T-helper 22 cell (primary cell): ENCODE measurements around the gene SHC3.

Experiments used
- DNase-seq: peaks from one replicate; pipeline ENCODE4 v3.0.0-alpha.2; 2020; ENCODE audit warnings: low read depth

Gene SHC3

DNA sequence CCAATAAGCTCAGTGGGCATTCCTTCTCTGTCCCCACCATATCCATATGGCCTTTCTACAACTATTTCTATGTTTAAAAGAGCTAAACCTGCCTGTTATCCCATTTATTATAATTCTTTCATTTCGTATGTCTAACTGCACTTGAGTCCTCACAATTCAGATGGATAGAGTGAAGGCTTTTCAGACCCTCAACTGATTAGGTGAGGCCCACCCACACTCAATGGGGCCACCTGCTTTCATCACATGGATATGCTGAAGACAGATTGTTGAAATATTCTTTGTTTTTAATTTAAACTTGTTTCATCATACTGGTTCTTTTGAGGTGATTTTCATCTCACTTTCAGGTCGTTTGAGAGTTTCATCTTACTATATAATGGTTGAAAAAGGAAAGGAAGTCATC, 193.0 kb downstream of the SHC3 start:
- no peak for DNase-seq

DNA sequence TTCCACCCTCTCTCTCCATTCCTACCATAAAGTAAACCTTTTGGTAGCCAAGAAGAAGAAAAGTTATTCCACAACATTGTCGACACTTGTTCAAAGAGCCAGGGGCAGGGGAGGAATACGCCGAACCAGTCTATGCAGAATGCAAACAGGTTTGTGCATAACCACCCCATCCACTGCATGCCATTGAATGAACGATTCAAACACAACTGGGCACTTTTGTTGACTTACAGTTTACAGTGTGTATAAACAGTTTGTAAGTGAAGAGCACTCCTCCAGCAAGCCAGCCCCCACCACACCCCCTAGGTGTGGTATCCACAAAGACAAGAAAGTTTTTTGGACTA, 194.1 kb downstream of the SHC3 start:
- DNase-seq, result no peak

DNA sequence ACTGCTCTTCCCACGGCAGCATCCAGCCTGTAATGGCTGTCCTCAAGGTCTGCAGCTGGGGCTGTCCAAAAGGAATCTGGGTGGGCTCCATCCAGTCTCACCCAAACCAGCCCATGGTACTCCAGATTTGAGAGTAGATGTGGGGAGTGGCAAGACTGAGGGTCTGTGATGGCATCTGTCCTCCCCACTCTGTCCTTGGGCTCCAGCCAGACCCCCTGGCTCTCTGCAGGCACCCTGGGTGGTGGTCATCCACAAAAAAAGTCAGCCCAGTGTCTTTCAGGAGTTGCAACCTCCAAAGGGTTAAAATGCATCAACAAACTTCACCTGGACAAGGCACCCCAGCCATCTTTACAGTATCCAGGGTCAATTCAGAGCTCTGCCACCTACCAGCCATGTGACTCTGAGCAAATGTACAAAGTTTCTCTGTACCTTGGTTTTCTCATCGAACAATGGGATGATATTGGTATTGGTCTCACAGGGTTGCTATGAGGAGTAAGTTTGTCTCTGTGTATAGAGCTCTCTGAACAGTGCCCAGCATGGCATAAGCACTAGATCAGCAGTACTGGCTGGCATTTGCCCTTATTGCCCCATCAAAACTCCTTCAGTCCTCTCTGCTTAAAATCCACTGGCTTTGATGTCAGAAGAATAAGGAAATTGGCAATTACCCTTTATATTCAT, 194.6 kb downstream of the SHC3 start:
- DNase-seq, result no peak

DNA sequence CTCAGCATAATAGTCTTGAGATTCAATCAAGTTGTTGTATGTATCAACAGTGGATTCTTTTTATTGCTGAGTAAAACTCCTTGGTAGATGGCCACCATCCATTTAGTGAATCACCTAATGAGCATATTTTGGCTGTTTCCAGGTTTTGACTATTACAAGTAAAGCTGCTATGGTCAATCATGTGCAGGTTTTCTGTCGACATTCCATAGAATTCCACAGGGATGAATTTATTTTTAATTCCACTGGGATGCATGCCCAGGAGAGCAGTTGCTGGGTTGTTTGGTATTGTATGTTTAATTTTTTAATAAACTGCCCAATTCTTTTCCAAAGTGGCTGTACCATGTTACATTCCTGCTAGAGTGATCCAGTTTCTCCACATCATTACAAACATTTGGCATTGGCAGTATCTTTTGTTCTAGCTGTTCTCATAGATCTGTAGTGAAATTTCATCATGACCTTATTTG, 197.8 kb downstream of the SHC3 start:
- no peak for DNase-seq

DNA sequence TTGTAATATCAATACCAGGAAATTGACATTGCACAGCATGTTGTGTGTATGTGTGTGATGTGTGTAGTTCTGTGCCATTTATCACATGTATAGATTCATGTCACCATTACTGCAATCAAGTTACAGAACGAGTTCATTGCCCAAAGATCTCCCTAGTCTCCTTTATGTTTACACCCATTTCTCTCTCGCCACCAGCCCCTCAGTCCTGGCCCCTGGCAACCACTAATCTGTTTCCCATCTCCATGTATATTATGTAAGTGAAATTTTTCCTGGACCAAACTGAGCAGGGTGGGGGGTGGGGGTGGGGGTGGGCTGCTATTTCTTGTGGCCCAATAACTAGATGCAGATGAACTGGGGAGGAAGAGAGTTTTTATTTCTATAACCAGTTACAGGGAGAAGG, 198.8 kb downstream of the SHC3 start:
- DNase-seq, result no peak

DNA sequence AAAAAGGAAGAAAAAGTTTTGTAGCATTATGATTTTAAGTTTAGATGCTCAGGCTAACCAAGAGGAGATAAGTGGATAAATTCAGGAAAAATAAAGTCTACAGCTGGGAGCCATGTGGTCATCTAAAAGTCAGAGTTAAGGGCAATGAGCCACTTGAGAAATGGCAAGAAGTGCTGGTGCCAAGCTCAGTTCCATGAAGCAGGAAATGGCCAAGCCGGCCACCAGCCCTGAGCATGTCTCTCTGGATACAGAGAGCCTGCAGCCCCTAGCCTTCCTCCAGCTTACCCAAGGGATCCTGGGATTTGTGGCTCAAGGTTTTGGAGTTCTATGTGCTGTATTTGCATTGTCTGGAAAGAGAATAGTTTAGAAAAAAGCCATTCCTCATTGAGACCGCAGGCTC, 199.6 kb downstream of the SHC3 start:
- no peak for DNase-seq

DNA sequence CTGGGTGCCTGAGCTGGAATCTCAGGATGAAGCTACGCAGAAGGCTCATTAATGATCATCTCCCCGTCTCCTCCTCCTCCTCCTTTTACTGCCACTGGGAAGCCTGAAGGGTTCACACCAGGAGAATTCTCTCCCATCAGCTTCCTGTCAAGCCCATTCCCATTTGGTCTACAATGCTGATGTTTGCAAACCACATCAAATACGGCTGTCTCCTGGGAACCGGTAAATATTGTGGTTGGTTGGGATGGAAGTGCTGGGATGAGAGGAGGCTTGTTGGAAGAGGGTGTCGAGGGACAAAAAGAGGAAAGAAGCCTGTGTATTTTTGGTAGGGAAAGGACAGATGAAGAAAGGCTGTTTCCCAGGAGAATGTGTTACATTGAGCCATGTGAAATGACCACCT, 200.6 kb downstream of the SHC3 start:
- DNase-seq, result no peak

DNA sequence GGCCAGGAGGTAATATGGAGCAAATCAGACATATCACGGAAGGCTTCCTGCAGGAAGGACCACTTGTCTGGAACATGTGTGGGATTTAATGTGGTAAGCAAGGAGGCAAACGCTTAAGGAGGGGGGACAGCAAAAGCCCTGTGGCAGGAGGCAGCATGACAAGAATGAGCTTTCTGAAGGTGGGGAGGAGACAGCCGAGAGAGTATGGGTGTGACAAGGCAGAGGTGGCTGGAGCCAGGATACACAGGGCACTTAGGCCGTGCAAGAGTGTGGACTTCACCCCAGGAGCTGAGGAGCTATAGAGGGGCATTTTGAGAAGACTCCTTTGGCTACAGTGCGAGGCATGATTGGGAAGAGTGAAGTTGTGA, 201.7 kb downstream of the SHC3 start:
- DNase-seq, result no peak

DNA sequence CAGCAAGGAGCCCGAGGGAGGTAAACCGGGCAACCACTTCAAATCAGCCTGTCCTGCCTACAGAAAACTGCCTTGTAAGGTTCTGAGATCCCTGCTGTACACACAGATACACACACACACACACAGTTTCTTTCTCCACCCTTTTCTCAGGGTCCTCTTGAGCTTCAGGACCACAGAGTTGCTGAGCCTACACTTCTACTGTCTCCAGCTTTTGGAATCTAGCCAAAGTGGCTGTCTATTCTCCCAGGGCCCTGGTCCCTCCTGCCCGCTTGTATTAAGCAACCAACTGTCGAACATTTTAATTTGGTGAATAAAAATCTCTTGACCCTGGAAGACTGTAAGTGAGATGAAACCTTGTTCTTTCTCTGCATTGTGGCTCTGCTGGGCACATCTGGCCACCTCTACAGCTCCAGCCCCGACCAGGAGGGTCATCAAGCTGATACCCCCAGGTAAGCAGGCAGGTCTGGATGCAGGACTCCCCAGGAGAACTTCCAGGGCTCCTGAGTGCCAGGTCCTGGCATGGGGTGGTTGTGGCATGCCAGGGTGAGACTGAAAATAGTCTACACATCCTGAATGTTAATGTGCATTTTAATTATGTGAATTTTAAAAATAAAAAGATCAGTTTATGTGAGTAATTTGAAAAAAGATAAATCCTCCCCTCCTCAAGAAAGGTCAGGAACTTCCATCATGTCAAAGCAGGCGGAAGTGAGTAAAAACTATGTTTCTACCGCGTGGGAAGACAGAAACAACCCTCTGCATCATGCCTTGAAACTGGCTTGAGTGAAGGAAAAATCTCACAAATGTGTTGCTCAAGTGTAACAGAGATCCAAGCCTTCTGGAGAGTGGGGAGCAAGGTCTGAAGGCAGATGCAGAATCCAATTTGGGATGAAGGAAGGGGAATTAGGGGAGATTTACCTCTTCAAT, 202.4 kb downstream of the SHC3 start:
- DNase-seq, result no peak

DNA sequence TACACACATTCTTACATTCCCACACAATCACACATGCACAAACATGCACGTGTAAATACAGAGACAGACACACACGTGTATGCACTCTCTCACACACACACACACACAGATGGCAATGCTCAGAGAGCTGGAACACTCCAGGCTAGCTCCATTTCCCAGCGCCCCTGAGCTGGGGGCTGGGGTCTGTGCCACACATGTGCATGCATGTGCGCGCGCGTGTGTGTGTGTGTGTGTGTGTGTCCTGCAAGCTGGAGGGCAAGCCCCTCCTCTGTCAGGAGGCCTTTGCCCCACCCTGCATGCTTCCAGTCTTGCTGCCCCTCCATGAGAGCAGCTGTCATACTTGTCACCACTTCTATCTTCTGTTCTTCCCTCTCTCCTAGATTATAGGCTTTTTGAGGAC, 204.0 kb downstream of the SHC3 start:
- no peak for DNase-seq

DNA sequence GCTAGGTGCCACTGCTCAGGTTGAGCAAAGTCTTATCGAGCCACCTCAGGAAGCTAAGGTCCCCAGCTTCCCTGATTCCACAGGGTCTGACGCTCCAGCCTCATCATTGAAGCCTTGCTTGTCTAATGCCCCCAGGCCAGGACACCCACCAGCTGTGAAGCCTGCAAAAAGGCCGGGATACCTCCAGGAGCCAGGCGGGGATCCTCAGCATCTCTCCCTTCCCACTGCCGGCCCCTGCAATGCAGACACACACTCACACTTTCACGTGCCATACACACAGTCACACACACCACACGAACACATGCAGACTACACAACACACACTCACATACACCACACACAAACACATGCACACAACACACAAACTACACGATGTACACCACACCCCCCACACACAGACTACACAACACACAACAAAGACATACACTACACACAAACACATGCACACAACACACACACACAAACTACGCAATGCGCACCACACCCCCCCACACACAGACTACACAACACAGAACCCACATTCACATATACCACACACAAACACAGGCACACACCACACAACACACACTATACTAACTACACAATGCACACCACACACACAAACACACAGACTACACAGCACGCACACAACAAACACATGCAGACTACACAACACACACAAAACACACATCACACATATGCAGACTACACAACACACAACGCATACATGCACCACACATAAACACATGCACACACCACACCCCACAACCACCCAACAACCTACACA, 205.2 kb downstream of the SHC3 start:
- no peak for DNase-seq

DNA sequence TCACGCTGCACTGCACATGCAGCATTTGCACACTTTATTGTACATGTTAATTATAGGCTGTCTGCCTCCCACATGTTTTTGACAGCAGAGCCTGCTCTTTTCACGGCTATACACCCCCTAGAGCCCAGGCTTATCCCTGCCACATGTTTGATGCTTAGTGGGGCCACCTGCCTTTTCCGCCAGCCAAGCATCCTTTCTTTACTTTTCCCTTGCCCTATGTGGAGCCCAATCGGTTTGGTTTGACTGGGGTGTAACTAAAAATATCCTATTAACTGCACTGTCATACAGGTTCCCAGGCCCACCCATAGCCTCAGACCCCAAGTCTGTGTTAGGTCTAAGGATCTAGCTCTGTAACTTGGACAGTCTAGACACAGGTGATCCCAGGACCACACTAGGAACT, 206.2 kb downstream of the SHC3 start:
- DNase-seq, result no peak

DNA sequence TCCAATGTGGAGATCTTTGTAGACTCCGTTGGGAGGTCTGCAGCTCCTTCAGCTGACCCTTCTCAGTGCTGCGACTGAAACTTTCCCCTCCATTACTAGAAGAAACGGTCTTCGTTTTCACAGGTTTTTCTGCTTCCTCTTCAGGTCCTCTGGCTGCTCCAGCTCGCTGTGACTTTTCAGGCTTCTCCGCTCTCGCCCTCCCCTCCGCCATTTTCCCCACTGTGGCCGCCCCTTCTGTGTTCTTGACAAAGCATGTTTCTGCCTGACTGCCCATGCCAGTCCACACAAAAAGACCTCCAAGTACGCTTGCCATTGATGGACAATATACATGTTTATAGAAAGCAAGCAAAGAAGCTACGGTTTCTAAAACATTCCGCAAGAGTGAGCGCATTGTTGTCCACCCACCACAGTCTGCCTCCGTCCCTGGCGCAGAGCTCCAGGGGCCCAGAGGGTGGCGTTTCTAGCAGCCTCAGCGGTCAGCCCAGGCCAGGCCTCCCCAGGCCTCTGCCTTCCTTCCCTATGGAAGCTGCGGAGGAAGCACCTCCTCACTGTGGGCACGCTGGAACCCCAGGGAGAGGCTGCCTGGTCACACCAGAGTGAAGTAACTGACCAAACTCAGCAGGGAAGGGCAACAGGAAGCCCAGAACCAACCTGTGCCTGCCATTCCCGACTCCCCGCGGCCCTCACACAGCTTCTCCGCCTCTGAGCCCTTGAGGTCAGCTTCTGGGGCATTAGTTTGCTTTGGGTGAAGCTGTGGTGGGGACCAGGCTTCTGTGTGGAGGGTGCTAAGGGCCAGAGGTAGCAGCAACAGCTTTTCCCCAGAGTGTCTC, 207.3 kb downstream of the SHC3 start:
- DNase-seq, result no peak

DNA sequence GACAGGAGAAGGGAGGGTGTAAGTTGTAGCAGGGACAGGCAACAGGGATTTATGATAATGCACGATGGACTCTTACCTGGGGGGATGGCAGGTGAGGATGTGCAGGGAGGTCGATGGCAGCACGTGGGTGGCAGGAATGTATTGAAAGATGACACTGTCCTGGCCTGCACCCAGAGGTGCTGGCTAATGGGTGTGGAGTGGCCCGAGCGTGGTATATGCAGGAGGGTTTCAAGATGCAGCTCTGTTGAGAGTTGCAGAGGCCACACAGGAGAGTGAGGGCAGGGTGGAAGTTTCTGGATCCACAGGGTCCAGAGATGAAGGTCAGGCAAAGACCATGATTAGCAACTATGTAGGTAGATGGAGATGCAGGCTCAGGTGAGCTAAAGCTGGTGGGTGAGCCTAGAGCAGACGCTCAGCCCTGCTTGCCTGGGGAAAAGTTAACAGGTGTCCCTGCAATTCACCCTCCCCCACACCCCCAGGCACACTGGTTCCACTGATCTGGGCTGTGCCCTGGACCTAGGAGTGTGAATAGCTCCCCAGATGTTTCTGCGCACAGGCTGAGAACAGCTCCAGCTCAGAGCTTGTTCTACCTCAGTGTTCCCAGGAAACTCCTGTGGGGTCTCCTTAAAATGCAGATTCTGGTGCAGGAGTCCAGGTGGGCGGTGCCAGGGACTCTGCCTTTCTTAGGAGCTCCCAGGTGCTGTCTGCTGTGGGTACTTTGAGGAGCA, 208.8 kb downstream of the SHC3 start:
- no peak for DNase-seq

DNA sequence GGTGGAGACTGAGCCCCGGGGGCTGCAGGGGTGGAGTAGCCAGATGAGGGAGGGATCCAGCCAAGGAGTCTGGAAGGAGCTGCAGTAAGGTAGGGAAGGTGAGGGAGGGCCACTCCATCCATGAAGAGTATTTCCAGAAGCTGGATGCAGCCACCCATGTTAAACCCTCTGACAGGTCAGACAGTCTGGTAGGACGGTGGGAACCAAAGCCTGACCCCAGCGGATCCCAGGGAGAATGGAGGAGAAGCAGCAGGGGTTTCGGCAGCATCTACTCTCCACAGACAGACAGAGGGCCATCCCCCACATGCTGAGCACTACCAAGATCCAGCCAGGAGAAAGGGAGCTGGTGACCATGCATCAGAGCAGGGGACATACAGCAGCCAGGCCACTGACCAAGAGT, 209.8 kb downstream of the SHC3 start:
- DNase-seq, result no peak

DNA sequence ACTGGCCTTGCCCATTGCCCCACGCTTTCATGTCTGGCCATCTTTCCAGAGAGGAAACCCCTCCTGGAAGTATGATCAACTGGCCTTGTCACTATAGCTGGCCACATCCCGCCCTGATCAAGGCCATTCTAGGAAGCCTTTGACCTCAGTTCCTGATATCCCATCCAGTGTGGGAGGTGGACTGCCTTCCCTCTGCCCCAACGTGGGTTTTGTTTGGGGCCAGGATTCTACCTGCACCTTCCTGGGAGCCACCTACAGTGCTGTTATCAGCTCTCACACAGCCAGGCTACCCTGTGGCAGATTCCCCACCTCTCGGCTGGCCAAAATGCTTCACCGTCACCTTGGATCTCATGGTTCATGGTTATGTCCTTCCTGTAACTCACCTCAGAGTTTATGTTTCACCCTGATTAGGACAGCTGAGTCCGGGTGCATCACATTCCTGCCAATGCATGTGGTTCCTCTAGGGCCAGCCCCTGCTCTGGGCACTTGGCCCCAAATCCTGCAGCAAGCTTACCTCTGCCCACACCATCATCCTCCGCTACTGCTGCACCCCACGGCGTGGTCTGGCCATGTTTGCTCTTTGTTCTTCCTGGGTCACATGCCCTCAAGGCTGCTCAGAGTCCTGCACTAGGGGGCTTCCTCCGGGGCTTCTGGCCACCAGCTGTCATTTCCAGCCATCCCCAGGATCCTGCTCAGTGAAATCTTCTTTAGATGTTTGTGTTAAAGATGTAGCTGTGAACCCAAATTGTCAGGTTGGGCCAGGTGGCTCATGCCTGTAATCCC, 211.5 kb downstream of the SHC3 start:
- no peak for DNase-seq

DNA sequence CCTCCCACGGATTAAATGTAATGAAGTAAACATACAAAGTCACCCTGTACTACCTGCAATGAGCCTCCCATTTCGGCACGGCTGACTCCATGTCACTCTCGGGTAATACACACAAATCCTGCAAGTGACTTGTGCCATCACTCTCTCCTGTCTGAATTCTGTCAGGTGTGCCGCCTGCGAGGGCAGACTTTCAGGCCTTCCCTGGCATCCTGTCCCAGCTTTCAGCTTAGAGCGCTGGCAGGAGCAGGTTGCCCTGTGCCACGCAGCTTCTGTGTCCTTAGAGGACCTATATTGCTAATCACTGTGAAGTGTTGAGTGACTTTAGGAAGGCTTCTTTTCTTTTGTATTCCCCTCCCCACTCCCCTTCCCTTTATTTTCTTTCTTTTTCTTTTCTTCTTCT, 213.1 kb downstream of the SHC3 start:
- DNase-seq, result no peak

DNA sequence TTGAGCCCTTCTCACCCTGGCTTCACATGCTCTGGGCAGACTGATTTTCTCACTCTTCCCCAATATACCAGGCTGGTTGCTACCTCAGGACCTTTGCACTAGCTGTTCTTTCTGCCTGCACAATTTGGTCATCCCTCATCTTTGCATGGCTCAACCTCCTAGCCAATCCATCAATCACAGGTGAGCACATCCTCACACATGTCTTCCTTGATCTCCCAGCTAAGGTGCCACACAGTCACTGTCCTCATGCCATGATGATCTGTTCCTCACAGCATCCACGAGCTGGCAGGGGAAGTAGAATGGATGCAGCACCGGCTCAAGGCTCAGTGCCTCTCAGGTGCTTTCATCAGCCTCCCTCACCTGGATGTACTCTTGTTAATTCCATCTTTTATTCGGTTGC, 218.0 kb downstream of the SHC3 start:
- no peak for DNase-seq

DNA sequence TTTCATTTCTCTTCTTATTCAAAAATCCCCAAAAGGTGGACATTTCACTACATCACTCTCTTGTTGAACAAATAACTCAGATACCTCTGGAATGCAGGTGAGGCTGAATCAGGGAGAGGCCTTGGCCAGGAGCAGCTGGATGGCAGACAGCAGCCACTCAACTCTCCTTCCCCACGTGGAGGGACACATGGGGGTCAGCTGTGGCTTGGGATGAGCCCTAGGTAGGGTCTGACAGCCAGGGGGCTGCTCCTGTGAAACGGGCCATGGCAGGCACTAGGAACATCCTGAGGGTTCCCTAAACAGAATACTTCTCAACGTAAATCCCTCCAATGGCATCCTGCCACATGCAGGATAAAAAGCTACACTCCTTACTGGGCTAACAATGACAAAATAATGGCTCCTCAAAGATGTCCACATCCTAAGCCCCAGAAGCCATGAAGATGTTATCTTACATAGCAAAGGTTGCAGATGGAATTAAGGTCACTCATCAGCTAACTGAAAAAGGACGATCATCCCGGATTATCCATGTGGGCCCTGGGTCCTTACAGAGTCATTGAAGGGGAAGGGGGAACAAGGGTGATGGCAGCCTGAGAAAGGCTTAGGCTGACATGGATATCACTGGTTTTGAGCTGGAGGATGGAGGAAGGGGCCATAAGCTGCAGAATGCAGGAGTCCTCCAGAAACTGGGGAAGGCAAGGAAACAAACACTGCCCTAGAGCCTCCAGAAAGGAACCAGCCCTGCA, 218.7 kb downstream of the SHC3 start:
- DNase-seq, result no peak

DNA sequence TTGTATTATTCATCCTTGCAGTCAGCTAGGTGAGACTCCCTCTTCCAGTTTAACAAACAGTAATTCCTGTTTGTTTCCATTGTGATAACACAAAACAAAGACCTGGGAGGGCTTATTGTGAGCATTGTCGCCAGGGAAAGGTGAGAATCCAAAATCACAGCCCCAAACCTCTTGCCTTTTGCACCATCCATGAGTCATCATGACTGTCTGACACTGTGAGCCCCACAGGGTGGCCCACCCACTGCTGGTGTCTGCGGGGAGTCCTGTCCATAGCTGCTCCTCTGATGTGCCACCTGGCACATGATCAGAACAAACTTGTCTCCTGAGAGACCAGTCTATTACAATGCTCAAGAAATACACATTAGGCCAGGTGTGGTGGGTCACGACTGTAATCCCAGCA, 221.1 kb downstream of the SHC3 start:
- no peak for DNase-seq
